Activated naive CD4-positive, alpha-beta T cell treated with anti-CD3 and anti-CD28 coated beads, Interleukin-2, amount 50 U/mL, for 72 hours (primary cell): ENCODE data around the gene BABAM2. TPM values are rescaled to one million over a fixed set of nuclear protein-coding genes. Genes with fewer than 3 reads are reported as not detected.
A peak's percentile ranks its signal among the peaks of the same experiment; 100 is the strongest.
"Not testable (repeated sequence)": the region's sequence is repeated elsewhere in the genome, so short reads cannot be mapped to it uniquely, and the experiment has no call there.

Source experiments
- ATAC-seq, 2 donors: fragments of 150-1000 bp; cut with Tn5 transposase; 2 replicates each; pipeline ENCODE4 v1.10.0; 2021; ENCODE audit warnings: mild to moderate bottlenecking in 2 of 2, moderate library complexity in 2 of 2
- DNase-seq, 2 donors: peaks; one replicate each; pipeline ENCODE4 v3.0.0; 2021 to 2022; ENCODE audit warnings: low spot score in 2 of 2
- H3K27ac Mint-ChIP-seq, 2 donors: one replicate each; pipeline ENCODE4 v1.8.0; 2022; ENCODE audit warnings: mild to moderate bottlenecking in 2 of 2, mixed read lengths in 2 of 2
- H3K36me3 Mint-ChIP-seq, 2 donors: one replicate each; pipeline ENCODE4 v1.8.0; 2022; ENCODE audit warnings: mixed read lengths in 2 of 2
- H3K9me3 Mint-ChIP-seq, 2 donors: one replicate each; pipeline ENCODE4 v1.8.0; 2022; ENCODE audit warnings: mixed read lengths in 2 of 2
- total RNA-seq, 2 donors: library from RNA; stranded (reverse); gene quantifications; one replicate each; pipeline ENCODE4 v1.2.3, GENCODE V29; 2022

Gene BABAM2
- total RNA-seq, 2 donors from 2014 or later = 45.2 to 59.8 TPM

GRCh38 chr2:28365158-28365557, 474.6 kb downstream of the BABAM2 start:
- ATAC-seq = no peak
- Mint-ChIP-seq H3K27ac (no peak overlapping the region), H3K36me3 (no peaks in the 10 kb centered on the region), H3K9me3 (no peaks in the 10 kb centered on the region)
- DNase-seq = no peak

GRCh38 chr2:28366149-28366495, 475.6 kb downstream of the BABAM2 start:
- Mint-ChIP-seq H3K27ac (no peak overlapping the region), H3K36me3 (no peaks in the 10 kb centered on the region), H3K9me3 (no peaks in the 10 kb centered on the region)
- DNase-seq = no peak
- no peak for ATAC-seq

- H3K9me3 Mint-ChIP-seq = no peaks in the 10 kb centered on the region
- DNase-seq (no peak), ATAC-seq (peak; percentile 71 to 88)
- H3K36me3 Mint-ChIP-seq = no peaks in the 10 kb centered on the region
- peak overlapping the region; percentile 60 to 89 for H3K27ac Mint-ChIP-seq
These were observed 476.2 kb downstream of the BABAM2 start for GRCh38 chr2:28366496-28367282.

GRCh38 chr2:28367667-28368356, 477.3 kb downstream of the BABAM2 start:
- peaks cover 0 to 5% of the 10 kb centered on the region in 2 donors for H3K9me3 Mint-ChIP-seq
- DNase-seq (no peak), ATAC-seq (no peak)
- no peaks in the 10 kb centered on the region for H3K36me3 Mint-ChIP-seq
- H3K27ac Mint-ChIP-seq = peak overlapping the region; percentile 60 to 73

GRCh38 chr2:28368357-28368798, 477.8 kb downstream of the BABAM2 start:
- Mint-ChIP-seq H3K36me3 (no peaks in the 10 kb centered on the region), H3K9me3 (peaks cover 0 to 5% of the 10 kb centered on the region in 2 donors), H3K27ac (no peak overlapping the region)
- ATAC-seq (no peak), DNase-seq (no peak)

GRCh38 chr2:28369358-28369757, 478.8 kb downstream of the BABAM2 start:
- no peaks in the 10 kb centered on the region for H3K36me3 Mint-ChIP-seq
- H3K9me3 Mint-ChIP-seq = peaks cover 0 to 5% of the 10 kb centered on the region in 2 donors
- no peak for DNase-seq
- no peak for ATAC-seq
- H3K27ac Mint-ChIP-seq = no peak overlapping the region

GRCh38 chr2:28370354-28370753, 479.8 kb downstream of the BABAM2 start:
- H3K9me3 Mint-ChIP-seq = peaks cover 0 to 5% of the 10 kb centered on the region in 2 donors
- H3K36me3 Mint-ChIP-seq = no peaks in the 10 kb centered on the region
- H3K27ac Mint-ChIP-seq = no peak overlapping the region
- DNase-seq (no peak), ATAC-seq (no peak)

GRCh38 chr2:28371728-28372127, 481.2 kb downstream of the BABAM2 start:
- H3K27ac Mint-ChIP-seq = not testable (repeated sequence)

GRCh38 chr2:28373854-28374253, 483.3 kb downstream of the BABAM2 start:
- no peak for ATAC-seq
- H3K27ac Mint-ChIP-seq = no peak overlapping the region
- no peaks in the 10 kb centered on the region for H3K36me3 Mint-ChIP-seq
- DNase-seq = no peak
- H3K9me3 Mint-ChIP-seq = peaks cover 0 to 5% of the 10 kb centered on the region in 2 donors

More at GRCh38 chr2:28371728-28372127, 481.2 kb downstream of the BABAM2 start:
- H3K36me3 Mint-ChIP-seq, DNase-seq, H3K9me3 Mint-ChIP-seq, ATAC-seq: not testable (repeated sequence)

- no peak for DNase-seq
- no peak for ATAC-seq
- no peak overlapping the region for H3K27ac Mint-ChIP-seq
These were observed 483.8 kb downstream of the BABAM2 start for GRCh38 chr2:28374331-28374730.

GRCh38 chr2:28375236-28375635, 484.7 kb downstream of the BABAM2 start:
- ATAC-seq = no peak
- Mint-ChIP-seq H3K27ac (peak overlapping the region in 1 of 2 donors; percentile 23), H3K36me3 (no peaks in the 10 kb centered on the region), H3K9me3 (peaks cover 0 to 5% of the 10 kb centered on the region in 2 donors)
- DNase-seq = no peak

More at GRCh38 chr2:28374331-28374730, 483.8 kb downstream of the BABAM2 start:
- no peaks in the 10 kb centered on the region for H3K36me3 Mint-ChIP-seq
- H3K9me3 Mint-ChIP-seq = peaks cover 0 to 5% of the 10 kb centered on the region in 2 donors

GRCh38 chr2:28375742-28376631, 485.5 kb downstream of the BABAM2 start:
- DNase-seq (no peak), ATAC-seq (no peak)
- Mint-ChIP-seq H3K27ac (no peak overlapping the region), H3K36me3 (no peaks in the 10 kb centered on the region), H3K9me3 (peaks cover 0 to 5% of the 10 kb centered on the region in 2 donors)

- ATAC-seq = no peak
- peaks cover 0 to 3% of the 10 kb centered on the region in 2 donors for H3K9me3 Mint-ChIP-seq
- no peak for DNase-seq
- no peak overlapping the region for H3K27ac Mint-ChIP-seq
- H3K36me3 Mint-ChIP-seq = no peaks in the 10 kb centered on the region
These were observed 486.8 kb downstream of the BABAM2 start for GRCh38 chr2:28377195-28377816.

GRCh38 chr2:28377984-28378678, 487.6 kb downstream of the BABAM2 start:
- ATAC-seq = no peak
- no peak for DNase-seq
- Mint-ChIP-seq H3K9me3 (no peaks in the 10 kb centered on the region), H3K27ac (no peak overlapping the region), H3K36me3 (no peaks in the 10 kb centered on the region)

GRCh38 chr2:28378679-28379584, 488.4 kb downstream of the BABAM2 start:
- DNase-seq (no peak), ATAC-seq (peak; percentile 22 to 28)
- Mint-ChIP-seq H3K27ac (peak overlapping the region; percentile 40 to 62), H3K9me3 (no peaks in the 10 kb centered on the region), H3K36me3 (no peaks in the 10 kb centered on the region)
